Naive thymus-derived CD4-positive, alpha-beta T cell (primary cell): ENCODE measurements around the gene PIK3CA. TPM values are rescaled to one million over a fixed set of nuclear protein-coding genes. Genes with fewer than 3 reads are reported as not detected.

ENCODE experiments used
- ATAC-seq: fragments of 150-1000 bp; cut with Tn5 transposase; 2 replicates; pipeline ENCODE4 v1.10.0; 2021; ENCODE audit warnings: mild to moderate bottlenecking, moderate library complexity
- CTCF ChIA-PET: fragments of 350-600 bp; sonication (Branson Sonifier 250); formaldehyde crosslinking; loops from one replicate; lab custom pipeline; 2021; ENCODE audit warnings: antibody characterized with exemption; lab: Charles Lee
- POLR2A ChIA-PET: fragments of 350-600 bp; sonication (Branson Sonifier 250); formaldehyde crosslinking; loops from one replicate; lab custom pipeline; 2021; ENCODE audit warnings: antibody characterized with exemption, inconsistent platforms; lab: Charles Lee
- DNase-seq, 9 donors: peaks; one replicate each; pipeline versions ENCODE4 v3.0.0 to v3.0.0-alpha.2; 2020 to 2022; ENCODE audit warnings: mixed read lengths in 1 of 9
- H3K27ac ChIP-seq: one replicate; pipeline ENCODE4 v1.7.0; 2013; ENCODE audit warnings: mild to moderate bottlenecking, low read depth, low read length, moderate library complexity
- H3K27me3 ChIP-seq, 2 donors: one replicate each; pipeline ENCODE4 v1.7.0; 2013; ENCODE audit warnings: low read length in 2 of 2, mild to moderate bottlenecking in 2 of 2, moderate library complexity in 2 of 2; ENCODE audit not compliant: control insufficient read depth in 2 of 2, insufficient read depth in 2 of 2
- H3K36me3 ChIP-seq, 3 experiments: 1 replicate in 2 of 3; 2 replicates in 1 of 3; pipeline ENCODE4 v1.7.0; 2013; ENCODE audit warnings: low read length in 3 of 3, mild to moderate bottlenecking in 3 of 3, moderate library complexity in 1 of 3; ENCODE audit not compliant: insufficient read depth in 3 of 3, control insufficient read depth in 2 of 3
- H3K4me1 ChIP-seq, 2 donors: one replicate each; pipeline ENCODE4 v1.7.0; 2013; ENCODE audit warnings: low read length in 2 of 2, mild to moderate bottlenecking in 2 of 2, moderate library complexity in 1 of 2; ENCODE audit not compliant: control insufficient read depth in 2 of 2, insufficient read depth in 2 of 2
- H3K4me3 ChIP-seq: 2 replicates; pipeline ENCODE4 v1.7.0; 2013; ENCODE audit warnings: mild to moderate bottlenecking, low read length
- H3K9me3 ChIP-seq, 3 experiments: 1 replicate in 2 of 3; 2 replicates in 1 of 3; pipeline ENCODE4 v1.7.0; 2013; ENCODE audit warnings: low read length in 3 of 3; ENCODE audit not compliant: control insufficient read depth in 2 of 3
- H3K27ac Mint-ChIP-seq, 9 donors: one replicate each; pipeline ENCODE4 v1.8.0; 2020 to 2022; ENCODE audit warnings: mixed read lengths in 9 of 9, mild to moderate bottlenecking in 8 of 9, moderate library complexity in 5 of 9, inconsistent platforms in 2 of 9
- H3K27me3 Mint-ChIP-seq, 5 donors: one replicate each; pipeline ENCODE4 v1.8.0; 2021 to 2022; ENCODE audit warnings: mixed read lengths in 5 of 5, mild to moderate bottlenecking in 1 of 5
- H3K36me3 Mint-ChIP-seq, 5 donors: one replicate each; pipeline ENCODE4 v1.8.0; 2020 to 2022; ENCODE audit warnings: mixed read lengths in 5 of 5, mild to moderate bottlenecking in 3 of 5, inconsistent platforms in 1 of 5
- H3K4me1 Mint-ChIP-seq, 7 donors: one replicate each; pipeline ENCODE4 v1.8.0; 2020 to 2022; ENCODE audit warnings: mixed read lengths in 7 of 7, mild to moderate bottlenecking in 3 of 7, inconsistent platforms in 1 of 7
- H3K4me3 Mint-ChIP-seq, 10 donors: one replicate each; pipeline ENCODE4 v1.8.0; 2020 to 2022; ENCODE audit warnings: mild to moderate bottlenecking in 10 of 10, mixed read lengths in 10 of 10, moderate library complexity in 6 of 10, inconsistent platforms in 2 of 10
- H3K9me3 Mint-ChIP-seq, 11 donors: one replicate each; pipeline ENCODE4 v1.8.0; 2020 to 2022; ENCODE audit warnings: mixed read lengths in 11 of 11, mild to moderate bottlenecking in 4 of 11, inconsistent platforms in 1 of 11, moderate library complexity in 1 of 11
- intact Hi-C, 2 donors: fragments of 100-400 bp; cut with micrococcal nuclease; formaldehyde crosslinking; loops; one replicate each; pipeline ENCODE4 v1.15.1; 2023
- polyA plus RNA-seq, 2 donors: library from polyadenylated mRNA; unstranded; fragments of 300-500 nt; fragmentation: Illumina TruSeq; gene quantifications; one replicate each; pipeline ENCODE4 v1.2.3, GENCODE V29; 2021
- total RNA-seq, 6 experiments: library from RNA in 5 of 6; stranded (reverse) in 5 of 6; gene quantifications; 1 replicate in 5 of 6; 2 replicates in 1 of 6; pipeline ENCODE4 v1.2.3 and lab custom pipeline; 2021 to 2026

The PIK3CA gene
- total and polyA plus RNA-seq, 7 experiments from 2014 or later = 16.7 to 58.1 (median 34.3) TPM

DNA sequence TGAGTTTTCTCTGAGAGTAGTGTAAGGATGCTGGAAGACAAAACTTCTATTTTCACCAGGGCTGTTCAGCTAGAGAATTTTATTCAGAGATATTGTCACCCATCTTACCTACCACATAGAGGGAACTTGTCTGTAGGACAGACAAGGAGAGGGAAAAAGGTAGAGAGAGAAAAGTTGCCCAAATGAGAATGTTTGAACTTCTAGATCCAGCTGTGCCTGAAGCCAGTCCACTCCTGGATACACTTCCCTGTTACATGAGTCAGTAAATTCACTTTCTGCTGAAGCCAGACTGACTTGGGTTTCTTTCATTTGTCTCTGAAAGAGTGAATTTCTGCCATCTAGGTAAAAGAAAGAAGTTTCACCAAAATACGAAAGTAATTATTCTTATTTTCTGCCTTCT lies 130.0 kb downstream of the PIK3CA start:
- no peak for DNase-seq
- ATAC-seq = no peak
- H3K27me3 Mint-ChIP-seq = peaks cover 11 to 25% (median 15%) of the 10 kb centered on the region in 5 donors
- no peaks in the 10 kb centered on the region for H3K9me3 Mint-ChIP-seq
- Histone ChIP-seq H3K27ac (no peak overlapping the region), H3K4me3 (no peak overlapping the region), H3K9me3 (no peaks in the 10 kb centered on the region), H3K36me3 (no peaks in the 10 kb centered on the region), H3K27me3 (no peaks in the 10 kb centered on the region), H3K4me1 (no peaks in the 10 kb centered on the region)
- ChIA-PET CTCF (no interaction called here), POLR2A (no interaction called here)
- no peaks in the 10 kb centered on the region for H3K4me1 Mint-ChIP-seq
- H3K36me3 Mint-ChIP-seq = peaks cover 0 to 4% (median 0%) of the 10 kb centered on the region in 5 donors
- H3K4me3 Mint-ChIP-seq = no peak overlapping the region
- intact Hi-C loops = no loop called here
- H3K27ac Mint-ChIP-seq = no peak overlapping the region

GRCh38 chr3:179278932-179279693 lies 131.0 kb downstream of the PIK3CA start:
- Histone ChIP-seq H3K4me1 (no peaks in the 10 kb centered on the region), H3K27me3 (no peaks in the 10 kb centered on the region), H3K9me3 (no peaks in the 10 kb centered on the region), H3K4me3 (no peak overlapping the region), H3K36me3 (no peaks in the 10 kb centered on the region), H3K27ac (no peak overlapping the region)
- CTCF ChIA-PET = no interaction called here
- H3K9me3 Mint-ChIP-seq = no peaks in the 10 kb centered on the region
- no peaks in the 10 kb centered on the region for H3K4me1 Mint-ChIP-seq
- H3K27ac Mint-ChIP-seq = no peak overlapping the region
- no peak for ATAC-seq
- H3K36me3 Mint-ChIP-seq = peaks cover 0 to 4% (median 0%) of the 10 kb centered on the region in 5 donors
- intact Hi-C loops = no loop called here
- POLR2A ChIA-PET = interaction anchor here (0.7 kb wide), 1 partner anchor 96 kb away, joined by 3 read pairs; no protein-coding TSS in a partner anchor
- peaks cover 13 to 34% (median 15%) of the 10 kb centered on the region in 5 donors for H3K27me3 Mint-ChIP-seq
- no peak overlapping the region for H3K4me3 Mint-ChIP-seq
- DNase-seq = no peak

GRCh38 chr3:179279837-179280236 lies 131.7 kb downstream of the PIK3CA start:
- H3K4me1 Mint-ChIP-seq = no peaks in the 10 kb centered on the region
- ChIA-PET CTCF (no interaction called here), POLR2A (no interaction called here)
- H3K4me1 ChIP-seq = no peaks in the 10 kb centered on the region
- H3K36me3 Mint-ChIP-seq = peaks cover 0 to 4% (median 0%) of the 10 kb centered on the region in 5 donors
- H3K9me3 Mint-ChIP-seq = no peaks in the 10 kb centered on the region
- H3K36me3 ChIP-seq = no peaks in the 10 kb centered on the region
- H3K9me3 ChIP-seq = no peaks in the 10 kb centered on the region
- no peak overlapping the region for H3K27ac ChIP-seq
- DNase-seq (no peak), ATAC-seq (no peak)
- H3K27me3 ChIP-seq = no peaks in the 10 kb centered on the region
- H3K27ac Mint-ChIP-seq = no peak overlapping the region
- H3K4me3 Mint-ChIP-seq = no peak overlapping the region
- intact Hi-C loops = no loop called here
- H3K4me3 ChIP-seq = no peak overlapping the region
- H3K27me3 Mint-ChIP-seq = peaks cover 15 to 38% (median 17%) of the 10 kb centered on the region in 5 donors

- H3K27me3 ChIP-seq = no peaks in the 10 kb centered on the region
- Mint-ChIP-seq H3K27me3 (peaks cover 12 to 39% (median 13%) of the 10 kb centered on the region in 5 donors), H3K9me3 (peaks cover 0 to 2% (median 0%) of the 10 kb centered on the region in 11 donors), H3K36me3 (no peaks in the 10 kb centered on the region), H3K27ac (no peak overlapping the region), H3K4me3 (no peak overlapping the region), H3K4me1 (no peaks in the 10 kb centered on the region)
- ChIA-PET POLR2A (no interaction called here), CTCF (no interaction called here)
- no peaks in the 10 kb centered on the region for H3K4me1 ChIP-seq
- intact Hi-C loops = no loop called here
- H3K4me3 ChIP-seq = no peak overlapping the region
- ATAC-seq (no peak), DNase-seq (no peak)
- no peak overlapping the region for H3K27ac ChIP-seq
- no peaks in the 10 kb centered on the region for H3K36me3 ChIP-seq
- H3K9me3 ChIP-seq = no peaks in the 10 kb centered on the region
These were observed 133.7 kb downstream of the PIK3CA start for GRCh38 chr3:179281825-179282224.

DNA sequence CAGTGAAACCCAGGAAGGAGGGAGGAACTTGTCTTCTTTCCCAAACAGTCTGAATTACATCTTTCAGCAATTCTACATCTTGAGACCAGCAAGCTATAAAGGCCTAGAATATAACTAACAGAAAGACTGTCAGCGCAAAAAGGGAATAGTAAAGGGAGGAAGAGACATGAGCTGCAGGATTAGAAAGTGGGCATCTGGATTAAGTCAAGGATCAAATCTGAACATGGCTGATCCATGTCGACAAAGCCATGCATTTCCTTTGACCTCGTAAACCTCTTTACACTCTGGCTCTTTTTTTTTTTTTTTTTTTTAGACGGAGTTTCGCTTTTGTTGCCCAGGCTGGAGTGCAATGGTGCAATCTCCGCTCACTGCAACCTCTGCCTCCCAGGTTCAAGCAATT lies 138.2 kb downstream of the PIK3CA start:
- CTCF ChIA-PET = no interaction called here
- H3K9me3 ChIP-seq = no peaks in the 10 kb centered on the region
- Mint-ChIP-seq H3K9me3 (peaks cover 0 to 2% (median 0%) of the 10 kb centered on the region in 11 donors), H3K4me3 (no peak overlapping the region), H3K27ac (no peak overlapping the region), H3K27me3 (peaks cover 0 to 26% (median under 1%) of the 10 kb centered on the region in 5 donors), H3K4me1 (peaks cover 0 to 4% (median 0%) of the 10 kb centered on the region in 7 donors), H3K36me3 (no peaks in the 10 kb centered on the region)
- no peaks in the 10 kb centered on the region for H3K4me1 ChIP-seq
- no peak for DNase-seq
- intact Hi-C loops = no loop called here
- H3K36me3 ChIP-seq = no peaks in the 10 kb centered on the region
- no peaks in the 10 kb centered on the region for H3K27me3 ChIP-seq
- POLR2A ChIA-PET = no interaction called here
- ATAC-seq = no peak
- no peak overlapping the region for H3K27ac ChIP-seq
- no peak overlapping the region for H3K4me3 ChIP-seq

DNA sequence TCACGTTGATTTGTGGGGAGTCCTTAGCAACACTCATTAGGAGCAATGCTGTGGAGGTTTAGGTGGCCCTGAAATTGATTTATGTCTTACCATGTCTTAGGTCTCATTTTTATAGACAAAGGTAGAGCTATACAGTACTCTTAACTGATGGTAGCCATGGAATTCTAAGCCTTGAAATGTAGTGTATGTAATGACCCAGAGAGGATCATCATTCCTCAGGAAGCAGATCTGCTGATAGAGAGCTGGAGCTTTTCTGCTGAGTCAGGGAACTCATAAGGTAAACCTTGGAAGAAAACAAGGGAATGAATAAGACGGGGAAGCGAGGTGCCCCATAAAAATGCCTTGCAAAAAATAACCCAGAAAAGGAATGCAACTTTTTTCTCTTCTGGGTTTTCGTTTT lies 140.7 kb downstream of the PIK3CA start:
- Mint-ChIP-seq H3K9me3 (peaks cover 0 to 2% (median 0%) of the 10 kb centered on the region in 11 donors), H3K27me3 (peaks cover 0 to 18% (median 4%) of the 10 kb centered on the region in 5 donors), H3K36me3 (peaks cover 0 to 3% (median 0%) of the 10 kb centered on the region in 5 donors), H3K4me1 (peaks cover 0 to 4% (median 0%) of the 10 kb centered on the region in 7 donors), H3K4me3 (no peak overlapping the region), H3K27ac (no peak overlapping the region)
- ATAC-seq (no peak), DNase-seq (no peak)
- Histone ChIP-seq H3K4me1 (no peaks in the 10 kb centered on the region), H3K36me3 (no peaks in the 10 kb centered on the region), H3K9me3 (no peaks in the 10 kb centered on the region), H3K27me3 (no peaks in the 10 kb centered on the region), H3K27ac (no peak overlapping the region), H3K4me3 (no peak overlapping the region)
- ChIA-PET CTCF (no interaction called here), POLR2A (no interaction called here)
- intact Hi-C loops = no loop called here

DNA sequence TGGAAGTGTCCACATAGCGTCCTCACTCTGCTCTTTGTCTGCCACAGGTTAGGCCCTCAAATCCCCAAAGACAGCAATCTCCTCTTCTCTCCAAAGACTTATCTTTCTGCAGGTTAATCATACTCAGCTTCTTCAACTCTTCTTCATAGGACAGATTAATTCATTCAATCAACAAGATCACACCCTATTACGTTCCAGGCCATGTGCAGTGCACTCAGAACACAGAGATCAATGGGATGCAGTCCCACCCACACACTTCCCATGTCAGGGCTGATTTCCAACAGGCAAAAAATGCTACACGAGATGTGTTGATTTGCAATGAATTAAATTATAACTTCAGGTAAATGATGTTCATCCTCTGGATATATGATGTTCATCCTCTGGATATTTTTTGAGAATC lies 141.1 kb downstream of the PIK3CA start:
- ATAC-seq (no peak), DNase-seq (no peak)
- H3K27me3 Mint-ChIP-seq = peaks cover 0 to 15% (median 4%) of the 10 kb centered on the region in 5 donors
- H3K4me3 Mint-ChIP-seq = no peak overlapping the region
- H3K9me3 Mint-ChIP-seq = peaks cover 0 to 2% (median 0%) of the 10 kb centered on the region in 11 donors
- no peaks in the 10 kb centered on the region for H3K4me1 ChIP-seq
- no peak overlapping the region for H3K27ac Mint-ChIP-seq
- no peaks in the 10 kb centered on the region for H3K9me3 ChIP-seq
- CTCF ChIA-PET = no interaction called here
- H3K27me3 ChIP-seq = no peaks in the 10 kb centered on the region
- H3K4me3 ChIP-seq = no peak overlapping the region
- intact Hi-C loops = no loop called here
- H3K36me3 ChIP-seq = no peaks in the 10 kb centered on the region
- peaks cover 0 to 4% (median 0%) of the 10 kb centered on the region in 7 donors for H3K4me1 Mint-ChIP-seq
- POLR2A ChIA-PET = no interaction called here
- H3K27ac ChIP-seq = no peak overlapping the region
- peaks cover 0 to 3% (median 0%) of the 10 kb centered on the region in 5 donors for H3K36me3 Mint-ChIP-seq
